K562 (cell line): Measurements from ENCODE around the gene HADHA.

Experiments
- EP300 ChIP-seq: IDR thresholded peaks from 2 replicates; pipeline ENCODE4 v1.6.1; 2012; ENCODE audit warnings: low read length, improper control_type of control experiment
- NFYB ChIP-seq: IDR thresholded peaks from 2 replicates; pipeline ENCODE4 v1.6.1; 2011; ENCODE audit warnings: mild to moderate bottlenecking, moderate library complexity; ENCODE audit not compliant: insufficient read length; ENCODE audit errors: extremely low read depth
- NR2C2 ChIP-seq, 2 experiments: fragments of 200-800 bp in 1 of 2; sonication (Bioruptor generic) in 1 of 2; sonication (generic) in 1 of 2; formaldehyde crosslinking in 1 of 2; IDR thresholded peaks; 2 replicates each; pipeline versions ENCODE4 v1.6.1 to v1.8.0; 2016 to 2022; ENCODE audit warnings: mild to moderate bottlenecking in 1 of 2, missing compliant biosample characterization in 1 of 2, missing genetic modification characterization in 1 of 2, missing genetic modification reagents in 1 of 2
- POLR2A ChIP-seq: fragments of 450-650 bp; conservative IDR thresholded peaks from 2 replicates; pipeline ENCODE4 v1.6.1; 2016
- TF ChIP-seq, protein P1 (sequence below), 3 experiments: IDR thresholded peaks in 2 of 3; conservative IDR thresholded peaks in 1 of 3; 2 replicates each; pipeline ENCODE4 v1.5.1; 2011 to 2012; ENCODE audit warnings: low read length in 3 of 3, mild to moderate bottlenecking in 3 of 3, control low read depth in 2 of 3, improper control_type of control experiment in 1 of 3, inconsistent platforms in 1 of 3, low read depth in 1 of 3, mixed read lengths in 1 of 3, moderate library complexity in 1 of 3; ENCODE audit not compliant: insufficient read depth in 2 of 3

DNA sequence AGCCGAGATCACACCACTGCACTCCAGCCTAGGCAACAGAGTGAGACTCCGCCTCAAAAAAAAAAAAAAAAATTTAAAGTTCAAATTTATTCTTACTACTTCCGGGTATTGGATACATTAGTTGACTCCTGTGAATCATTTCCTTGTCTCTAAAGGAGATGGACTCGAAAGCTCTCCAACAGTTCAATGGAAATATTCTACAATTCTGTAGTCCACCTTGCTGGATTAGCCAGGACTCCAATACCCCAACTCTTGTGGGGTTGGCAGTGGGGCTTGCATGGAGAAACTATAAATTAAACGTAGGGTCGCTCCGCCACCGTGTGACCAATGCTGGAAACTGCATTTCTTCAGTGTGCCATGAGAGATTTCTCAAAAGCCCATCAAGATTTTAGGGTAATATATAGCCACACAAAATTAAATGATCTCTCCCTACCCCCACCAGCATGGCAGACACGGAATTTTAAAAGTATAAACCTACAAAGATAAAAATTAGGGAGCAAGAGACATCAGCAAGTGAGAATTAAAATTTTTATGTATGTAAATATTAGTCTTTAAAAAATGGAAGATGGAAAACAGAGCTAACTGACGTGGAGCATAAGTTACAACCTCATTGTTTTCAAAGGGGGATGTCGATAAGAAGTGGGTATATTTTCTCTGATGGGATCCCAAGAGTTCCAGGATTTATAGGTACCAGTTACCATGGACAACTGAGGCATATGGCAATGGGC, 99.3 kb downstream of the HADHA start:
- no peak for TF ChIP-seq EP300
- TF ChIP-seq NR2C2 (CRISPR knock-in tag; IDR thresholded peaks at IDR 0.05), result no peak
- peak; percentile 47; the same call in 1 of the 2 replicates for TF ChIP-seq NR2C2 (tag; IDR thresholded peaks at IDR 0.05)
- TF ChIP-seq POLR2A, result no peak
- TF ChIP-seq, protein P1, sequence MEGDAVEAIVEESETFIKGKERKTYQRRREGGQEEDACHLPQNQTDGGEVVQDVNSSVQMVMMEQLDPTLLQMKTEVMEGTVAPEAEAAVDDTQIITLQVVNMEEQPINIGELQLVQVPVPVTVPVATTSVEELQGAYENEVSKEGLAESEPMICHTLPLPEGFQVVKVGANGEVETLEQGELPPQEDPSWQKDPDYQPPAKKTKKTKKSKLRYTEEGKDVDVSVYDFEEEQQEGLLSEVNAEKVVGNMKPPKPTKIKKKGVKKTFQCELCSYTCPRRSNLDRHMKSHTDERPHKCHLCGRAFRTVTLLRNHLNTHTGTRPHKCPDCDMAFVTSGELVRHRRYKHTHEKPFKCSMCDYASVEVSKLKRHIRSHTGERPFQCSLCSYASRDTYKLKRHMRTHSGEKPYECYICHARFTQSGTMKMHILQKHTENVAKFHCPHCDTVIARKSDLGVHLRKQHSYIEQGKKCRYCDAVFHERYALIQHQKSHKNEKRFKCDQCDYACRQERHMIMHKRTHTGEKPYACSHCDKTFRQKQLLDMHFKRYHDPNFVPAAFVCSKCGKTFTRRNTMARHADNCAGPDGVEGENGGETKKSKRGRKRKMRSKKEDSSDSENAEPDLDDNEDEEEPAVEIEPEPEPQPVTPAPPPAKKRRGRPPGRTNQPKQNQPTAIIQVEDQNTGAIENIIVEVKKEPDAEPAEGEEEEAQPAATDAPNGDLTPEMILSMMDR (IDR thresholded peaks at IDR 0.05 in 2 of 3, conservative IDR thresholded peaks at IDR 0.05 in 1 of 3; ENCODE audit: insufficient read depth in 2 of 3, low read depth in 1 of 3, low read length in 3 of 3), result peak; percentile 75 to 90 (median 87)
- no peak for TF ChIP-seq NFYB
